ENCODE measurements around the gene RMND1. TPM values are rescaled to one million over a fixed set of nuclear protein-coding genes. Genes with fewer than 3 reads are reported as not detected.
"Not testable (repeated sequence)": the region's sequence is repeated elsewhere in the genome, so short reads cannot be mapped to it uniquely, and the experiment has no call there.

RMND1 gene
- total RNA-seq, 2 experiments from 2014 or later, result 6.5 to 7.5 TPM

DNA sequence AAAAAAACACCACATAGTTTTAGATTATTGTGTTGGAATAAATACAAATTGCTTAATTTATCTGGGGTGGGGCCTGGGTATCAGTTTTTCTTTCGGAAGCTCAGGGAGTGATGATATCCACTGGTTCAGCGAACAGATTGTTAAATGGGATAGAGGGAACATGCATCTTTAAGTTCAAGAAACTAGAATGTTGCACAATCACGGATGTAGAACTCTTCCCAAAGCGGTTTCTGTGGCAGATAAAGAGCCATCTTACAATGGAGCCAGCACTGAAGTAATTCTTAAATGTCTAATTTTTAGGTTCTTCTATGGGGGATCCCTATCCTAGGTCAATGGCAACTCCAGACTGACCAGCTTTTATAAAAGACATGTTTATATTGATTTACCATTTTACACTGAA, 9.7 kb upstream of the RMND1 start:
- Mint-ChIP-seq H3K4me1 (ENCODE audit: low read depth) (peaks cover 32% of the 10 kb centered on the region), H3K4me3 (no peak overlapping the region), H3K9me3 (no peaks in the 10 kb centered on the region), H3K27ac (no peak overlapping the region), H3K27me3 (no peaks in the 10 kb centered on the region), H3K36me3 (ENCODE audit: low read depth) (peaks cover 66% of the 10 kb centered on the region)
- intact Hi-C loops (cut with DNase I, micrococcal nuclease), result no loop called here
- ChIA-PET POLR2A (no interaction called here), CTCF (no interaction called here)
- Histone ChIP-seq H3K27ac (ENCODE audit: low read depth in 1 of 2, low read length in 2 of 2) (no peak overlapping the region), H3K4me3 (ENCODE audit: low read length) (no peak overlapping the region), H3K9me3 (ENCODE audit: control insufficient read depth in 1 of 2, insufficient read depth in 1 of 2, low read length in 2 of 2) (no peaks in the 10 kb centered on the region), H3K27me3 (ENCODE audit: control insufficient read depth in 1 of 2, insufficient read depth in 2 of 2, low read length in 2 of 2) (no peaks in the 10 kb centered on the region), H3K4me1 (ENCODE audit: insufficient read depth, low read length) (no peaks in the 10 kb centered on the region), H3K36me3 (ENCODE audit: insufficient read depth, low read length) (peaks cover 47% of the 10 kb centered on the region)
- ATAC-seq (ENCODE audit: poor library complexity), result no peak
- no peak for DNase-seq
- TF ChIP-seq, protein P1, sequence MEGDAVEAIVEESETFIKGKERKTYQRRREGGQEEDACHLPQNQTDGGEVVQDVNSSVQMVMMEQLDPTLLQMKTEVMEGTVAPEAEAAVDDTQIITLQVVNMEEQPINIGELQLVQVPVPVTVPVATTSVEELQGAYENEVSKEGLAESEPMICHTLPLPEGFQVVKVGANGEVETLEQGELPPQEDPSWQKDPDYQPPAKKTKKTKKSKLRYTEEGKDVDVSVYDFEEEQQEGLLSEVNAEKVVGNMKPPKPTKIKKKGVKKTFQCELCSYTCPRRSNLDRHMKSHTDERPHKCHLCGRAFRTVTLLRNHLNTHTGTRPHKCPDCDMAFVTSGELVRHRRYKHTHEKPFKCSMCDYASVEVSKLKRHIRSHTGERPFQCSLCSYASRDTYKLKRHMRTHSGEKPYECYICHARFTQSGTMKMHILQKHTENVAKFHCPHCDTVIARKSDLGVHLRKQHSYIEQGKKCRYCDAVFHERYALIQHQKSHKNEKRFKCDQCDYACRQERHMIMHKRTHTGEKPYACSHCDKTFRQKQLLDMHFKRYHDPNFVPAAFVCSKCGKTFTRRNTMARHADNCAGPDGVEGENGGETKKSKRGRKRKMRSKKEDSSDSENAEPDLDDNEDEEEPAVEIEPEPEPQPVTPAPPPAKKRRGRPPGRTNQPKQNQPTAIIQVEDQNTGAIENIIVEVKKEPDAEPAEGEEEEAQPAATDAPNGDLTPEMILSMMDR (IDR thresholded peaks at IDR 0.05), result no peak

DNA sequence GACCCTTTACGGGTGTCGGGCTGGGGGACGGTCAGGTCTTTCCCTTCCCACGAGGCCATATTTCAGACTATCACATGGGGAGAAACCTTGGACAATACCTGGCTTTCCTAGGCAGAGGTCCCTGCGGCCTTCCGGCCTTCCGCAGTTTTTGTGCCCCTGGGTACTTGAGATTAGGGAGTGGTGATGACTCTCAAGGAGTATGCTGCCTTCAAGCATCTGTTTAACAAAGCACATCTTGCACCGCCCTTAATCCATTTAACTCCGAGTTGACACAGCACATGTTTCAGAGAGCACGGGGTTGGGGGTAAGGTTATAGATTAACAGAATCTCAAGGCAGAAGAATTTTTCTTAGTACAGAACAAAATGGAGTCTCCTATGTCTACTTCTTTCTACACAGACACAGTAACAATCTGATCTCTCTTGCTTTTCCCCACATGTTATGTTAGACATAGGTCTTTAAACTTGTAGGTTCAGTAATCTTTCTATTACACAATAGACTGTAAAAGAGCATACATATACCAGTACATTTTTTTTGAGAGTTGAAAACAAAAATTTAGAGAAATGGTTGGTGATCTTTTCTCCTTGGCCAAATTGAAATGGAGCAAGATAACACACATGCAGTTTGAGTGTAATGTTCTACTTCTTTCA, 3.9 kb upstream of the RMND1 start:
- H3K4me1 Mint-ChIP-seq (ENCODE audit: low read depth), result peaks cover 66% of the 10 kb centered on the region
- H3K9me3 ChIP-seq (ENCODE audit: control insufficient read depth in 1 of 2, insufficient read depth in 1 of 2, low read length in 2 of 2); H3K27ac ChIP-seq (ENCODE audit: low read depth in 1 of 2, low read length in 2 of 2); POLR2A ChIA-PET; H3K27me3 ChIP-seq (ENCODE audit: control insufficient read depth in 1 of 2, insufficient read depth in 2 of 2, low read length in 2 of 2); H3K4me3 Mint-ChIP-seq; H3K27me3 Mint-ChIP-seq; H3K4me3 ChIP-seq (ENCODE audit: low read length); H3K9me3 Mint-ChIP-seq; CTCF ChIA-PET; DNase-seq; H3K27ac Mint-ChIP-seq; ATAC-seq (ENCODE audit: poor library complexity): not testable (repeated sequence)
- Histone ChIP-seq H3K4me1 (ENCODE audit: insufficient read depth, low read length) (peaks cover 13% of the 10 kb centered on the region), H3K36me3 (ENCODE audit: insufficient read depth, low read length) (peaks cover 27% of the 10 kb centered on the region)
- intact Hi-C loops (cut with DNase I, micrococcal nuclease), result loop anchor here in 1 of 2 experiments (10.0 kb wide), 2 partner anchors 591 to 1539 kb away; partner anchors contain the start of gene MTHFD1L
- peaks cover 43% of the 10 kb centered on the region for H3K36me3 Mint-ChIP-seq (ENCODE audit: low read depth)

DNA sequence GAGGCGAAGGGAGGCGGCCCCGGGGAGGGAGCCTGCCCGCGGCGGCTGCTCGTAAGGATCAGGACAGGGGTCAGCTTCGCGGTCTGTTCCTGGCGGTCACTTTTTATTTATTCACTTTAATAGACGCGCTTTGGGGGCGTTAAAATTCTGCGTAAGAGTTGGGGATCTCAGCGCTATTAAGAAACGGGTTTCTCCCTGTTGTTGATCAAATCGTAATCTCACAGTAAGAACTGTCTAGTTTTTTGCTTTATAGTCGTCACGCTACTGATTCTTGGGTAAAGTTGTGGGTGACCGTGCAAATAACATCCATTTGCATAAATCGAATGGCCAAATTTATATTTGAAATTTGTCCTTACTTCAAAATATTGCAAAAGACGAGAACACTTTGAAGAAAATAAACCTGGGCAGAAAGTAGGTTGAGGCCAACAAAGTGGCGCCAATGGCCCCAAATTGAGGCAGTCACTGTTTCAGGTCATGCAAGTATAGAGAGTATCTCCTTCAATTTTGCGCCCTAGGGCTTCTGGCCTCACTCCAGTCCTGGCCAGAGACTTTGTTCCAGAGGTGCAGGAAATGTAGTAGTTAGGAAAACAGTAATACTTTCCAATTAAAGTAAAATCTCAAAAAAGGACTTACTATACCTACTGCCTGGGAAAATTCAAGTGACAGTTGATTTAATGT, 963 bp upstream of the RMND1 start:
- no peaks in the 10 kb centered on the region for H3K27me3 ChIP-seq (ENCODE audit: control insufficient read depth in 1 of 2, insufficient read depth in 2 of 2, low read length in 2 of 2)
- peak overlapping the region; percentile 52 to 85 for H3K27ac ChIP-seq (ENCODE audit: low read depth in 1 of 2, low read length in 2 of 2)
- TF ChIP-seq, protein P1 (IDR thresholded peaks at IDR 0.05), result no peak
- ATAC-seq (ENCODE audit: poor library complexity) (no peak), DNase-seq (peak in 1 of 14 experiments; percentile 12)
- Mint-ChIP-seq H3K27ac (peak overlapping the region; percentile 80), H3K4me1 (ENCODE audit: low read depth) (peaks cover 68% of the 10 kb centered on the region), H3K9me3 (no peaks in the 10 kb centered on the region), H3K27me3 (no peaks in the 10 kb centered on the region), H3K4me3 (peak overlapping the region; percentile 91), H3K36me3 (ENCODE audit: low read depth) (peaks cover 35% of the 10 kb centered on the region)
- CTCF ChIA-PET, result interaction anchor here (1.2 to 2.0 kb wide), 3 partner anchors 11 to 561 kb away, joined by 3 to 6 read pairs (median 4); no protein-coding TSS in a partner anchor
- POLR2A ChIA-PET, result interaction anchor here (0.6 to 3.5 kb wide), 15 partner anchors 12 to 849 kb away, joined by 3 to 108 read pairs (median 4); partner anchors contain the start of gene ZBTB2
- H3K9me3 ChIP-seq (ENCODE audit: control insufficient read depth in 1 of 2, insufficient read depth in 1 of 2, low read length in 2 of 2), result no peaks in the 10 kb centered on the region
- H3K4me1 ChIP-seq (ENCODE audit: insufficient read depth, low read length), result peaks cover 13% of the 10 kb centered on the region
- peaks cover 8% of the 10 kb centered on the region for H3K36me3 ChIP-seq (ENCODE audit: insufficient read depth, low read length)
- intact Hi-C loops (cut with DNase I, micrococcal nuclease), result loop anchor here (1.0 to 10.0 kb wide), 4 partner anchors 46 to 1542 kb away; partner anchors contain the start of gene MTHFD1L (in 1 of the 2)
- peak overlapping the region; percentile 76 for H3K4me3 ChIP-seq (ENCODE audit: low read length)
